NT2/D1 (cell line): ENCODE data around the gene VDAC1.

Experiments used
- SUZ12 ChIP-seq: IDR thresholded peaks from 2 replicates; pipeline ENCODE4 v1.6.1; 2011; ENCODE audit not compliant: insufficient read length, insufficient read depth; ENCODE audit errors: extremely low read depth
- YY1 ChIP-seq: IDR thresholded peaks from 2 replicates; pipeline ENCODE4 v1.6.1; 2011; ENCODE audit not compliant: insufficient read length, insufficient read depth
- ZNF274 ChIP-seq: IDR thresholded peaks from 2 replicates; pipeline ENCODE4 v1.6.1; 2011; ENCODE audit warnings: mild to moderate bottlenecking, low read depth, low read length

DNA sequence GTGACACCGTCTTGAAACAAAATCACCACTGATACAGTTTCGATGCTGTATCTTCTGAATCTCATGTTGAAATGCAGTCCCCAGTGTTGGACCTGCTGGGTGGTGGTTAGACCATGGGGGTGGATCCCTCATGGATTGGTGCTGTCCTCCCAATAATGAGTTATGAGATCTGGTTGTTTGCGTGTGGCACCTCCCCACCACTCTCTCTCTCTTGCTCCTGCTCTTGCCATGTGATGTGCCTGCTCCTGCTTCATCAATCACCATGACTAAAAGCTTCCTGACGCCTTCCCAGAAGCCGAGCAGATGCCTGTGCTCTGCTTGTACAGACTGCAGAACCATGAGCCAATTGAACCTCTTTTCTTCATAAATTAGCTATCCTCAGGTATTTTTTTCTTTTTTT lies 21.1 kb downstream of the VDAC1 start:
- TF ChIP-seq YY1: no peak
- no peak for TF ChIP-seq ZNF274
- TF ChIP-seq SUZ12: no peak
